ENCODE measurements around the gene B4GALNT3.
A peak's percentile ranks its signal among the peaks of the same experiment; 100 is the strongest.

B4GALNT3 gene

DNA sequence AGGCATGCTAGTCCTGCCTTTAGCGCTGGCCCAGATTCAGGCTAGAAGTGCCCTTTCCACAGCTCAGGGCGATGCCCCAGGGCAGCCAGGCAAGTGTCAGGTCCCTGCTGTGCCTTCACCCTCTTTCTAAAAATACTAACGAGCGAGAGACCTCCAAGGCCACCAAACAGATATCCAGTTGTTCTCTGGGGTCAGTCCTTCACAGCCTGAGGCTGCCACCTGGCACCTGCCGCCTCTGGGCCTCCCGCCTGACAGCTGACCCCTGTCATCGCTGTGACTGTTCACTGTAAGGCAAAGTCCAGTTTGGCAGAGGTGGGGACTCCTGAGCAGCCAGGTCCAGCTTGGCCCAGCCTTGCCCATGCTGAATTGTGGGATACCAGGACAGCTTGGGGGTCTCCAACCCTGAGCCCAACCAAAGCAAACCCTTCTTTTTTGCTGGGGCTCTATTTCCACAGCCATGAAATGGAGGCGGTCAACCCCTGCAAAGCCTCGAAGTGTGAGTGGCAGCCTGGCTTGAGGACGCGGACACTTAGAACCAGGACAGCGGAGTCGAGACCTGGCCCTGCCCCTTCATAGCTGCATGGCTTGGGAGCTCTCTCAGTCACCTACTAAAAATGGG is 123.6 kb downstream of the B4GALNT3 start:
- FAIRE-seq: no peak
- TF ChIP-seq TAF1 (IDR thresholded peaks at IDR 0.05; ENCODE audit: borderline replicate concordance, low read depth, low read length) (no peak), POLR2AphosphoS5 (IDR thresholded peaks at IDR 0.05; ENCODE audit: low read depth, low read length) (no peak), POLR2A (IDR thresholded peaks at IDR 0.05; ENCODE audit: low read depth, low read length) (no peak)
- no peak for DNase-seq (ENCODE audit: insufficient read length)

DNA sequence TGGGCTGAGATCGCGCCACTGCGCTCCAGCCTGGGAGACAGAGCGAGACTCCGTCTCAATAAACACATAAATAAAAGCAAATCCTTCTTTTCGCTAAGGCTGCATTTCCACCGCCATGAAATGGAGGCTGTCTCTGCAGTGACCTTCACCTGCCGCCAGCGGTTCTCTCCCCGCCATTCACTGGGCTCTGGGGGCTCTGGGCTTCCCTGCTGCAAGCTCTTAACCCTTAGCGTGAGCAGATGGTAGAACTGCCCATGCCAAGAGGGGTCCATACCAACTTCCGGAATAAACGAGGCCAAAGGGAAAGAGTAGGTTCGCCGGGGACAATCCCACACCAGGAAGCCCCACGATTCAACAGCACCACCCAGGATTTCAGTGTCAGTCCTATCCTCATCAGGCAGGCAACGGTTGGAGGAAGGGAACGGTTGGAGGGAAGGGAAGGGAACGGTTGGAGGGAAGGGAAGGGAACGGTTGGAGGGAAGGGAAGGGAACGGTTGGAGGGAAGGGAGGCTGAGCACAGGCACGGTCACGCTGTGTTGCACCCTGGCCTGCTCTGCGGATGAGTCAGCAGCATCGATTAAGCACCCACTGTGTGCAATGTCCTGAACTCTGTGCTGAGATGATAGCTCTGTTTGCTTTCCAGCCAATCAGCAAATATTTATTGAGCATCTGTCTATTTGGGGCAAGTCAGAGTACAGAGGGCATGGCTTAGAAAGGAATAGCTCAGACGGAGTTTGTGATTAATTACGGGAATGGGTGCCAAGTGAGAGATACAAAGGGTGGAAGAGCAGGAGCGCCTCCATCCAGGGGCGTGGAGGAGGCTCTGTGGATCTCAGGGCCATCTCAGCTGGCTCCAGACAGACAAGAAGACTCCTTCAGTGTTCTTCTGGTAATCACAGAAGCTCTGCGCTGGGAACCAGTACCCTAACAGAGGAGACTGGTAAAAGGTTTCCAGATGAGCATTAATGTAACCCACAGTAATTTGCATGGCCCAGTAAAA is 125.6 kb downstream of the B4GALNT3 start:
- FAIRE-seq (peak; percentile 50), DNase-seq (ENCODE audit: insufficient read length) (no peak)
- no peak for TF ChIP-seq TAF1 (IDR thresholded peaks at IDR 0.05; ENCODE audit: borderline replicate concordance, low read depth, low read length)

DNA sequence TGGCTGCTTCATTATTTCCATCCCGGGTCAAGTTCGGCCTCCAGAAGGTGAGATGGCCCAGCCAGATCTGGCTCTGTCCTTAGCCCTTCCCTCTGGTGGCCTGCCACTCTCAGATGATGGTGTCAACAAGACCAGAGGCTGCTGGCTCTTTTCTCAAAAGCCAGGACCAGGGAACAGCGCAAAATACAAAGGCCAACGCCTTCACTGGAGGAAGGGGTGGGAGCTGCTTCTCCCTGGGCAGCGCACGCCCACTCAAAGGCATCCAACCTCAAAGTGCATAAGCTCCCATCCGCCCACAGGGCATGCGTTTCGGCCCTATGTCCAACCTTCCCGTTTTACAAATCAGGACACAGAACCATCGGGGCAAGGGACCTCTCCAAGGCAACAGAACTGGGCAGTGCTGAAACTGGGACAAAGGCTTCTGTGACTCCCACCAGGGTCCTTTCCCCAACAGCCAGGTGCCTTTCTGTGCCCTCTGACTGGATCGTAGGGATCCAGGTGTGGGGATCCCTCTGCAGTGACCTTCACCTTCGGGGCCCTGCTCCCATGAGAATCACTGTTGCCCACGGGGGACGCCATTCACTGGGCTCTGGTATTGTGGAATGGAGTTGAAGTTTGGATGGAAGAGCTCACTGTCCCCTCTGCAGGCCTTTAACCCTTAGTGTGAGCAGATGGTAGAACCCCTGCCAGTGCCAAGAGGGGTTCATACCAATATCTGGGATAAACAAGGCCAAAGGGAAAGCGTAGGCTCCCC is 126.8 kb downstream of the B4GALNT3 start:
- TF ChIP-seq POLR2AphosphoS5 (IDR thresholded peaks at IDR 0.05; ENCODE audit: low read depth, low read length) (no peak), POLR2A (IDR thresholded peaks at IDR 0.05; ENCODE audit: low read depth, low read length) (no peak), TAF1 (IDR thresholded peaks at IDR 0.05; ENCODE audit: borderline replicate concordance, low read depth, low read length) (no peak)
- FAIRE-seq: no peak
- DNase-seq (ENCODE audit: insufficient read length): no peak

DNA sequence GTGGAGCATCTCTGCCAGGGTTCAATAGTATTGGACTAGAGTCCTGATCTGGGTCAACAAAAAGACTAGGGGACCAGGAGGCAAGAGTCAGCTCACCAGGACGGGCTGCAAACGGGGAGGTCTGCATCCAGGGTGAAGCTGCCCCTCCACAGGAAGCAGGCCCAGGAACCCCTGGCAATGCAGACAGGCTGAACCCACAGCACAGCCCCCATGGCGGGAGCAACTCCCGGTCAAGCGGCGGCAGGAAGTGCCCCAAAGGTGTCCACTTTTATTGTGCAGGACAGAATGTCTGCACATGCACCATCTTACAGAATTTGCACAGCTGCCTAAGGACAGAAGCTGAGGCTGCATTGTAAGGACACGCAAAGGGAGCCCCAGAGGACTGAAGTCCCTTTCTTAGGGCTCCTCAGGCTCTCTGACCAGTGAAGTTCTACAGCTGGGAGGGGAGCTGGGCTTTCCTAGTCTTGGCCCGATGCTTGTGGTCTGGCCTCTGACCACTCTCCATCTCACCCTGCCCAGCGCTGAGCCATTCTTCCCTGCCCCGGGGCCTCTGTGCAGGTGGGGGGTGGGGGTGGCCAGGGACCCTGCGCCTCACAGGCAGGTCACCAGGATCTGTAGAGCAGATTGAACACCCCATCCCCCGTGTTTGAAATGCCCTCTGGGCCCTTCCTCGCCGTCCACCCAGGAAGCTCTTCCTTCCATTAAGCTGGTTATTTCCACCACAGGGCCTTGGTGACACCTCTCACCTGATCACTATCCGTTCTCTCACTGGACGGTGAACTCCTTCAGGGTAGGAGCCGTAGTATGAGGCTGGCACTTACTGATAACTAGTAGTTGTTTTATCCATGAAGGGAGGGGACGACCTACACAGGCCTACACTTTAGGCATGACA is 127.6 kb downstream of the B4GALNT3 start:
- TF ChIP-seq TAF1 (IDR thresholded peaks at IDR 0.05; ENCODE audit: borderline replicate concordance, low read depth, low read length): no peak
- no peak for TF ChIP-seq POLR2A (IDR thresholded peaks at IDR 0.05; ENCODE audit: low read depth, low read length)
- TF ChIP-seq POLR2AphosphoS5 (IDR thresholded peaks at IDR 0.05; ENCODE audit: low read depth, low read length): no peak
- FAIRE-seq (no peak), DNase-seq (ENCODE audit: insufficient read length) (no peak)

DNA sequence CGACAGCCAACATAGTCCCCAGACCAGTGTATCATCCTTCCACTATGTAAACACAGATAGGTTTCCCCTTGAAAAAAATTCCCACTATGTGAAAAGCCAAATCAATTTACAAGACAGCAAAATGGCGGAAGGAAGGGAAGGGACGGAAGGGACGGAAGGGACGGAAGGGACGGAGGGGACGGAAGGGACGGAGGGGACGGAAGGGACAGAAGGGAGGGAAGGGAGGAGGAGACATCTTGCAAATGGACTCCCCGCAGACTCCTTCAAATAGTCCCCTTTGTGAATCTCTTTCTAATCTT is 128.2 kb downstream of the B4GALNT3 start:
- FAIRE-seq: no peak
- DNase-seq (ENCODE audit: insufficient read length): no peak
- TF ChIP-seq POLR2A (IDR thresholded peaks at IDR 0.05; ENCODE audit: low read depth, low read length): no peak
- TF ChIP-seq TAF1 (IDR thresholded peaks at IDR 0.05; ENCODE audit: borderline replicate concordance, low read depth, low read length): no peak

DNA sequence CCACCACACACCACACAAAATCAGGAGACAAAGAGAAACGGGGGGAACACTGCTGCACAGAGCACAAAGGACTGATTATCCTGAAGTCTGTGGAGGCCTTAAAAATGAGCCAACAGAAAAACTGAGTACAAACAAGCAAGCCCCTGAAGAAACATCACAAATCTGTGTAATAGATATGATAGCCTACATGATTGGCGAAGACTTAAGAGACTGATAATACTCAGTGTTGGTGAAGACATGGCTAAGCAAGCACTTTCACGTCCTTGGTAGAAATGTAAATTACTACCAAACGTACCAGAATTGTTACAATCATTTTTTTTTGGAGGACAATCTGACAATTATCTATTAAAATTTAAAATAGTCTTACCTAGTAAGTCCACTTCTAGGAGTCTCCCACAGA is 128.9 kb downstream of the B4GALNT3 start:
- no peak for FAIRE-seq
- DNase-seq (ENCODE audit: insufficient read length): no peak
- TF ChIP-seq POLR2A (IDR thresholded peaks at IDR 0.05; ENCODE audit: low read depth, low read length) (no peak), POLR2AphosphoS5 (IDR thresholded peaks at IDR 0.05; ENCODE audit: low read depth, low read length) (no peak), TAF1 (IDR thresholded peaks at IDR 0.05; ENCODE audit: borderline replicate concordance, low read depth, low read length) (no peak)

DNA sequence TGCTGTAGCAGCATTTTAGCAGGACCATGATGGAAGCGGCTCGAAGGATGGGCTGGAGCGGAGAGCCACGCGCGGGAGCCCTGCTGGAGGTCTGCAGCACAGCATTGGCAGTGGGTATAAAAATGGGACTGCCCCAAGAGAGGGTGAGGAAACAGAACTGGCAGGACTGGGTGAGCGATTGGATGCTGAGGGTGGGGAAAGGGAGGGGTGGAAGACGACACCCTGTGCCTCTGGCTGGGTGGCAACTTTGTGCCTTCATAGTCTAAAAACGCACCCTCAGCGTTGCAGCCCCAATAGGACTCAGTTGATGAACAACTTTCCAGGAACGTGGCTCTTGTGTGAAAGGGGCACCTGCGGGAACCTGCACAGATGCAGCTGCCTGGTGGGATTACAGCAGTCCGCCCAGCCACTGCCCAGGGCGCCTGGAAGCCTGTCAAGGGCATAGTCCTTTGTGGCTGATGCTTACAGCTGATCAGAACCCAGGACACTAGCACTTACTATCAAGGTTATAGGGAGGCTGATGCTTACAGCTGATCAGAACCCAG is 130.5 kb downstream of the B4GALNT3 start:
- TF ChIP-seq TAF1 (IDR thresholded peaks at IDR 0.05; ENCODE audit: borderline replicate concordance, low read depth, low read length) (no peak), POLR2AphosphoS5 (IDR thresholded peaks at IDR 0.05; ENCODE audit: low read depth, low read length) (no peak), POLR2A (IDR thresholded peaks at IDR 0.05; ENCODE audit: low read depth, low read length) (no peak)
- no peak for FAIRE-seq
- DNase-seq (ENCODE audit: insufficient read length): no peak

DNA sequence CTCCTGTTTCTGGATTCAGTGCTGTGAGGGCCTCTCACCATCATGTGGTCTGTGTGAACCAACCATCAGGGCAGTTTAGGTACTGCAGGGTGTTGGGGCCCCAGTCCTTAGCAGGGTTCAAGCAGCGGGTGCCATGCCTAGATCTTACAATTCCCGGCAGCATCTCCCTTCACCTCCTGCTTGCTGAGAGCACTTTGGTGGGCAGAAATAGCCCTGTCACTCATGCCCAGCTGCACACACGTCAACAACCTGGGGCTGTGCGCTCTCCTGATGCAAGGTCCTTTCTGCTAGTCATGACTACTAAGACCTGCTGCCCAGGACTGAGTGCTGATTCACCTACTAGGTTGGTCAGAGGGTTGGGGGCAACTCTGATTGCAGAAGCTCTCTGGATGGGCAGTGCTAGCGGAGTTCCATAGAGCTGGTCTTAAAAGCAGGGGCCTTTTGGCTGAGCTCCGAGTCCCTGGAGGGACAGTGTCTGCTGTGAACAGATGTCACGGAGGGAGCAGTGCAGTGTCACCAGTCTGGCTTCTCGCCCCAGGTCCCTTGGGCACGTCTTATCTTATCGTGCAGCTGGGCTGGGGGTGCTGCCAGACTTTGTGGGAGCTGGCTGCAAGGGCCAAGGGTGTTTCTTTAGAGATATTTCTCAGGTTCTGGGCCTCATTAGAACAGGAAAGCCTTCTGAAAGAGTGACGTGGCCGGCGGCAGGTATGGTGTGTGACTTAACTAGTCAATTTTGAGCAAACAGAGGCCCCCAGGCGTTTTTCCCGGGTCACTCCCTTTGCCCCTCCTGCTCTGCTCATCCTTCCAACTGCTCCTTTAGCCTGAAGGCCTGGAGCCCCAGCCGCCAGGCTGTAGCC is 131.7 kb downstream of the B4GALNT3 start:
- no peak for TF ChIP-seq POLR2AphosphoS5 (IDR thresholded peaks at IDR 0.05; ENCODE audit: low read depth, low read length)
- TF ChIP-seq TAF1 (IDR thresholded peaks at IDR 0.05; ENCODE audit: borderline replicate concordance, low read depth, low read length): no peak
- TF ChIP-seq POLR2A (IDR thresholded peaks at IDR 0.05; ENCODE audit: low read depth, low read length): no peak
- FAIRE-seq (peak; percentile 9), DNase-seq (ENCODE audit: insufficient read length) (no peak)

DNA sequence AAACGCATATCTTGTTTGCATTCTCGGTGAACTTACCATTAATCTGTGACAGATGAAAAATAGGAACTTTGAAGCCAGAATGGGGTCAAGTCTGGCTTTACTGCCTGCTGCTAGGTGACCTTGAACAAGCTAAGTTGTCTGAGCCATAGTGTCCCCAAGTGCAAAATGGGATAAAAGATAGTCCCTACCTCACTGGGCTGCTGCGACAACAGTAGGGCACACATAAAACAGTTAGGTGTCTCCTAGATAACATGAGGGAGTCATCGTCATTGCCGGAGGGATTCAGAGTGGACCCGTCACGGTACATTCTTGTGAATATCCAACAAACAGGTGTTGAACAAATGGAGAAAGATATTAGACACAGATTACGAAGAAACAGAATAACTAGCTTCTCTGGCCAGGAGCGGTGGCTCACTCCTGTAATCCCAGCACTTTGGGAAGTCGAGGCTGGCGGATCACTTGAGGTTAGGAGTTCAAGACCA is 132.3 kb downstream of the B4GALNT3 start:
- DNase-seq (ENCODE audit: insufficient read length) (no peak), FAIRE-seq (no peak)
- TF ChIP-seq TAF1 (IDR thresholded peaks at IDR 0.05; ENCODE audit: borderline replicate concordance, low read depth, low read length): no peak
- TF ChIP-seq POLR2AphosphoS5 (IDR thresholded peaks at IDR 0.05; ENCODE audit: low read depth, low read length): no peak
- TF ChIP-seq POLR2A (IDR thresholded peaks at IDR 0.05; ENCODE audit: low read depth, low read length): no peak

Measured in GM12892 (cell line).